Right ventricle myocardium superior (tissue), 1 donor: ENCODE results near the gene SLC6A11. TPM values are rescaled to one million over a fixed set of nuclear protein-coding genes. Genes with fewer than 3 reads are reported as not detected.
A peak's percentile ranks its signal among the peaks of the same experiment; 100 is the strongest.

Experiments used
- ATAC-seq: fragments of 200-7000 bp; cut with Tn5 transposase; one replicate; pipeline ENCODE4 v1.9.1; 2020; ENCODE audit warnings: mild to moderate bottlenecking; ENCODE audit not compliant: poor library complexity
- DNase-seq: peaks from one replicate; pipeline ENCODE4 v3.0.0-alpha.2; 2020
- intact Hi-C: fragments of 100-400 bp; cut with DNase I; formaldehyde crosslinking; loops from one replicate; pipeline ENCODE4 v1.11.2; 2022
- total RNA-seq: library from RNA; stranded (reverse); fragmentation: NEBNext Ultra II Directional; extraction: Animal tissue kit (Norgen Biotek cat#: 25700); gene quantifications from one replicate; pipeline ENCODE4 v1.2.1, GENCODE V29; 2021
- donor health status: DM: no; HTN: yes; CAD: no; lungs with severe emphysema.

SLC6A11 gene
- total RNA-seq, 1 donor from 2014 or later = not detected

- DNase-seq (no peak), ATAC-seq (no peak)
- intact Hi-C loops = no loop called here
These were observed 121.3 kb downstream of the SLC6A11 start for GRCh38 chr3:10937141-10937825.

- intact Hi-C loops = no loop called here
- ATAC-seq = no peak
- no peak for DNase-seq
These were observed 123.5 kb downstream of the SLC6A11 start for GRCh38 chr3:10939556-10939955.

DNA sequence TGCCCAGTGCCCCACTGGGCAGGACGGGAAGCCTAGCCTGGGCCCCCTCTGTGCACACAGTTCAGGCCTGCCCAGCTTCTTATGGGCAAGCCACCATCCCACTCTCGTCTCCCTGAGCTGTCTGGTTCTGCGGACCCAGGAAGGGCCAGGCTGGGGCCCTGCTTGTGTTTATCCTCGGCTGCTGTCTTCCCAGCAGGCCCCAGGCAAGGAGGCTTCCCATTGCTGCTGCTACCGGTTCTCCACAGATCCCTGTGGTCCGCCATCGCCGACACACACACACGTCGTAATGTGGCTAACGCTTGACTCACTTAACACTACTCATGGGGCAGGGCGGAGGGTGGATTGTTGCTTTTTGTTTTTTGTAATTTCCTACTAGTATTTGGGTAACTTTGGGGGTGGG is 124.1 kb downstream of the SLC6A11 start:
- DNase-seq = no peak
- intact Hi-C loops = loop anchor here (5.0 kb wide), 1 partner anchor 47 kb away; no protein-coding TSS in a partner anchor
- ATAC-seq = no peak

DNA sequence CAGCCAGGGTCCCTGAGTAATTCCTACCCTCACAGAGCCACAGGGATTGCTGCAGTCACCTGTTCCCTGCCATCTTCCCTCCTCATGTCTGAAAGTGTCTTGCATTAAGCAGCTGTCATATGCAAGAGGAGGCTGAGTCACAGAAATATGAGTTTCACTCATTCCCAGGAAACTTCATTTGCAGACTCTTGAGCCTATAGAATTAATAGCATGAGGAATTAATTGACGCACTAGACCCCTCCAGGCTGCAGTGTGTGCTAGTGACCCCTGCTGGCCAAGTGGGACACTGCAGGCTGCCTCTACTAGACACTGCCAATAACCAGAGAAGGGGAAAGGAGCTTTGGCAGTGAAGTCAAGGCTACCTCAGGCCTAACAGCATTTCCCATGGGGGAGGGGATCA is 125.9 kb downstream of the SLC6A11 start:
- ATAC-seq = no peak
- DNase-seq = no peak
- intact Hi-C loops = loop anchor here (5.0 kb wide), 1 partner anchor 45 kb away; no protein-coding TSS in a partner anchor

GRCh38 chr3:10942690-10943205 is 126.7 kb downstream of the SLC6A11 start:
- DNase-seq (no peak), ATAC-seq (no peak)
- intact Hi-C loops = loop anchor here (5.0 kb wide), 1 partner anchor 45 kb away; no protein-coding TSS in a partner anchor

- ATAC-seq = no peak
- intact Hi-C loops = loop anchor here (1.0 to 5.0 kb wide), 2 partner anchors 42 to 114 kb away; no protein-coding TSS in a partner anchor
These were observed 128.8 kb downstream of the SLC6A11 start for GRCh38 chr3:10944866-10945265.

GRCh38 chr3:10945683-10946287 is 129.8 kb downstream of the SLC6A11 start:
- ATAC-seq (peak; percentile 86), DNase-seq (peak; percentile 77)
- intact Hi-C loops = loop anchor here (1.0 kb wide), 1 partner anchor 114 kb away; no protein-coding TSS in a partner anchor

More at GRCh38 chr3:10944866-10945265, 128.8 kb downstream of the SLC6A11 start:
- no peak for DNase-seq

DNA sequence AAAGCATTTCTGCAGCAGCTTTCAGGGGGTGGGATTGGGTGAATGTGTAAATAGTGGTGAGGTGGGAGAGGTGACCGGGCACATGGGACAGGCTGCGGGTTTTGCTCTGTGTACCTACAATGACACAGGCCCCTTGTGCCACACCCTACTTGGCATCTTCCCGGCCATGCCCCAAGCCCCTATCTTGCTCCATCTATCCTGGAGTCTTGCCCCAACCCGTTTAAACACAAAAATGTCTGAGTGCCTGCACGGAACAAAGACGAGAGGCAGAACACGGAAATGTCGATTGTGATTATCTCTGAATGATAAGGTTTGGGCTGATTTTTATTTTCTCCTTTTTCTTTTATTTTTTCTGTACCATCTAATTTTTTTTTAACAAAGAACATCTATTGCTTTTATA is 130.5 kb downstream of the SLC6A11 start:
- intact Hi-C loops = no loop called here
- DNase-seq (no peak), ATAC-seq (no peak)

- DNase-seq = no peak
- intact Hi-C loops = no loop called here
These were observed 132.3 kb downstream of the SLC6A11 start for GRCh38 chr3:10948326-10948725.

DNA sequence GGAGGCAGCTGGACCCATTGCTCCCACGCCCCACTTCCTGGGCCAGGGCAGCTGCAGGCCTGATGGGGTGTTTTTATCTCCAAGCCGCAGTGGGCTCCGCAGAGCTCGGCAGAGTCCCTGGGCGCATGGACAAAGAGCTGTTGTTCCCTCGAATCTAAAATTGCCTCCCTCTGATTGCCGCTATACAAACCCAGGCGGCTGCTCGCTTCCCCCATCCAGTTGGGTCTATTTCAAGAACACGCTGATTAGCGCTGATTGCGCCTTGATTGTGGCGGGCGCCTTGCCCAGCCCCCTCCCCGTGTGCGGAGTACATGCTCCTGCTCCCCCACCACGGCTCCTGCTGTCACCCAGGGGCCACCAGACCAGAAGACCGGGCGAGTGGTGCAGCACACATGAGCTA is 133.2 kb downstream of the SLC6A11 start:
- ATAC-seq = no peak
- DNase-seq = no peak
- intact Hi-C loops = no loop called here

More at GRCh38 chr3:10948326-10948725, 132.3 kb downstream of the SLC6A11 start:
- ATAC-seq = no peak

DNA sequence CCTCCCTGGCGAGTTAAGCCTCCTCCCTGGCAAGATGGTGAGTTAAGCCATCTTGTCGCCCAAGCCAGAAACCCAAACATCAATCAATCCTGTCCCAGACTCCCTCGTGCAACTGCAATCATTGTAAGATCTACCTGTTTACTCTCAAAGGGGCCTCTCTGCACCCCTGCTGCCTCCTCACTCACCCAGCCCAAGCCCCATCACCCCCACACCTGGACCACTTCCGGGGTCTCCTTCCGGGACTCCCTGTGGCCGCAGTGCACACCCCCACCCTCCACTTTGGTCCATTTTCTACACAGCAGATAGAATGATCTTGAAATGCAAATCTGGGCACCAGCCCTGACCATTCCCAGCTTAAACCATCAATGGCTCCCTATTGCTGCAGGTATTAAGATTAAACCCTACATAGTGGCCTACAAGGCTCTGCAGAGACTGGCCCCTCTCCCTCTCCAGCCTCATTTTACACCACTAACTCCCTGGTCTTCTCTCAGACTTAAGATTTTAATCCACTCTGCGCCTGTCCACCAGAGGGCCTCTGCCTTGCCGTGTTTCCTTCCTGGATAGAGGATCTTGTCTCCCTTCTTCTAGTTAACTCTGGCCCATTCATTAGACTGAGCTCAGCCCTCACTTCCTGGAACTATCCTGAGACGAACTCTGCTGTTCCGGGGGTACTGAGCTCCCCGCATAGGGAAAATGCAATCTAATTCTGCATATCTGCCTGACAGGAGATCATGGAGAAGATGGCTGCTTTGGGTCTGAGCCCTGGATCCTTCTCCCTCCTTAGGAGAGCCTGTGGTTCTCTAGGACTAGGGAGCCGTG is 134.7 kb downstream of the SLC6A11 start:
- ATAC-seq (peak; percentile 74), DNase-seq (no peak)
- intact Hi-C loops = no loop called here

DNA sequence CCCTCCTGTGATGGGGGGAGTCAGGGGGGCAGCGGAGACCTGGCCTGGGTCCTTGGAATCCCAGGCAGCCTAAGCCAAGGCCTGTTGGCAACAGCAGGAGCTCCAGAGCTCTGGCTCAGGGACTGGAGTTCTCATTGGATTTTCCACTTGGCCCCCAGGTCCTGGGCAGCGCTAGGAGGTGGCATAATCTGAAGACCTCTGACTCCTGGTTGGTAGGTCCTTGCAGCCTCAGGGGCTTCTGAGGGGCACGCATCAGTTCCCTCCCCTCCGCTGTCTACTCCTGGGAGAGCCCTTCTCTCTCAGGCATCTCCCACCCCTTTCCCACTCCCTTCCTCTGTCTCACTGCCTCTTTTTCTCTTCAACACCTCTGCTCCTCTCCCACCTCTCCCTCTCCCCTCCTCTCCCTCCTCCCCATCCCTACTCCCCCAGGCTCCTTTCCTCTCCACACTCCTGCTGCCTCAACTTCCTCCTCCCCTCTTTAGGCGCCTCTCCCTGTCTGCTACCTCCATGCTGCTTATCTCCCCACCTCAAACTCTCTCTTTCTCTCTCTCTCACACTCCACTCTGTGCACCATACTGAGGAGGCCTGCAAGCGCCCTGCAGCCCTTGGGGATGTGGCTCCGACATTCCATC is 135.4 kb downstream of the SLC6A11 start:
- DNase-seq (no peak), ATAC-seq (no peak)
- intact Hi-C loops = no loop called here

GRCh38 chr3:10952525-10952924 is 136.5 kb downstream of the SLC6A11 start:
- ATAC-seq (no peak), DNase-seq (no peak)
- intact Hi-C loops = no loop called here

DNA sequence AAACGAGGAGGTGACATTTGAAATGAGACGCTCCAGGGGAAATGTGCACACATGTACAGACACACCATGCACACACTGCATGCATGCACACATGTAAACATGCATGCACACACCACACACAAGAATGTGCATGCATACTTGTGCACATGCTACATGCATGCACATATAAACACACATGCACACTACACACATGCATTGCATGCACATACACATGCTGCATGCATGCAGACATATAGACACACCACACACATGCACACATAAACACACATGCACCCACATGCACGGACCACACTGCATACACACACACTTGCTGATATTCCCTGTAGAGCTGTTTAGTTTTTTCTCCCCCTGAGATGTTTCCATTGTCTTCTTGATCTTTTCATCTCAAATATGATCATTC is 138.7 kb downstream of the SLC6A11 start:
- no peak for DNase-seq
- ATAC-seq = no peak
- intact Hi-C loops = no loop called here

- ATAC-seq (peak; percentile 63), DNase-seq (peak; percentile 60)
- intact Hi-C loops = no loop called here
These were observed 139.9 kb downstream of the SLC6A11 start for GRCh38 chr3:10955711-10956453.

GRCh38 chr3:10956531-10956930 is 140.5 kb downstream of the SLC6A11 start:
- intact Hi-C loops = no loop called here
- ATAC-seq = no peak
- DNase-seq = no peak

GRCh38 chr3:10956986-10957385 is 141.0 kb downstream of the SLC6A11 start:
- ATAC-seq = peak; percentile 60
- intact Hi-C loops = no loop called here
- DNase-seq = no peak
